Activated T-helper 9 cell treated with anti-CD3 and anti-CD28 coated beads, Interleukin-2, amount 50 U/mL, for 16 hours (primary cell): Measurements from ENCODE around the gene TKTL2.
"Not testable (repeated sequence)": the region's sequence is repeated elsewhere in the genome, so short reads cannot be mapped to it uniquely, and the experiment has no call there.

ENCODE experiments used
- DNase-seq: peaks from one replicate; pipeline ENCODE4 v3.0.0-alpha.2; 2020; ENCODE audit warnings: low read depth

TKTL2 gene

DNA sequence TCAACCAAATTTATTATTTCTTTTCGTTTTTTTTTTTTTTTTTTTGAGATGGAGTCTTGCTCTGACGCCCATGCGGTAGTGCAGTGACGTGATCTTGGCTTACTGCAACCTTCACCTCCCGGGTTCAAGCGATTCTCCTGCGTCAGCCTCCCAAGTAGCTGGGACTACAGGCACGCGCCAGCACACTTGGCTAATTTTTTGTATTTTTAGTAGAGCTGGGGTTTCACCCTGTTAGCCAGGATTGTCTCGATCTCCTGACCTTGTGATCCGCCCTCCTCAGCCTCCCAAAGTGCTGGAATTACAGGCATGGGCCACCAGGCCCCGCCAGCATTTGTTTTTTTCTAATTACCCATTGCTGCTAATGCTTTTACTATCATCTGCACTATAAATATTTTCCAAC, 26.5 kb downstream of the TKTL2 start:
- not testable (repeated sequence) for DNase-seq

DNA sequence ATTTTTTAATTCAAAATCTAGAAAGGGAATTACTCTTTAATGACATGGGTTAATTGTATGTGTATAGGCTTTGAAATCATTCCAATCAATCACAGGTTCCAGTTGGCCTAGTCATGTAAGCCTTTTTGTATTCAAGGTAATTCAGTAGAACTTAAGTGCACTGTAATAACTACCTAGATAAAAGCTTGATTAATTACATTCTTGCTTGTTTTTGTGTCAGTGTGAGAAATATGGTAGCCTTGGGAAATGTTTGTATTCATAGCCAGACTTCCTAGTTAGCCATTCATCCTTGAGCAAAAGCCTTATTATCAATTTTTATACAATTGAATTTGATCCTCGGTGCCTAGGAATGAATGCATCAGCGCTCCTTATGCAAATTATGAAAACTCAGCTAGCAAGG, 33.5 kb downstream of the TKTL2 start:
- no peak for DNase-seq
